NCI-H446 (cell line): ENCODE measurements around the gene PPP1R7.

Experiments used
- DNase-seq, 2 experiments: peaks; one replicate each; lab custom pipeline; 2025; lab: John Stamatoyannopoulos, UW

Gene PPP1R7

DNA sequence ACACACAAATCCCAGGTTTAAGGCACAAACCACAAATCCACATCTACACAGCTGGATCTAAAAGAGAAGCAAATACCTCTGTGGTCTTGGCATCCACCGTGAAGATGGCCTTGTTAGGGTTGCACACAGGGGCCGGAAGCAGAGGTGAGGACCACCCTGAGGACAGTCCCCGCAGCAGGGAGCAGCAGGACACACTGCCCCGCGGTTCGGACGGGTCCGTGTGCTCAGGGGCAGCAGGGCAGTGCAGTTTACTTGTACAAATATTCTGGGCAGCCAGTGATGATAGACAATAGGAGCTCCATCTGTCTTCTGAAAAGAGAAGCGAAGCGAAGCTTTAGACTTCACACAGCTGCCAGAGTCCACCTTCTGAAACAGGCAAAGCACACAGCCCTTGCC, 9.8 kb upstream of the PPP1R7 start:
- DNase-seq = no peak

DNA sequence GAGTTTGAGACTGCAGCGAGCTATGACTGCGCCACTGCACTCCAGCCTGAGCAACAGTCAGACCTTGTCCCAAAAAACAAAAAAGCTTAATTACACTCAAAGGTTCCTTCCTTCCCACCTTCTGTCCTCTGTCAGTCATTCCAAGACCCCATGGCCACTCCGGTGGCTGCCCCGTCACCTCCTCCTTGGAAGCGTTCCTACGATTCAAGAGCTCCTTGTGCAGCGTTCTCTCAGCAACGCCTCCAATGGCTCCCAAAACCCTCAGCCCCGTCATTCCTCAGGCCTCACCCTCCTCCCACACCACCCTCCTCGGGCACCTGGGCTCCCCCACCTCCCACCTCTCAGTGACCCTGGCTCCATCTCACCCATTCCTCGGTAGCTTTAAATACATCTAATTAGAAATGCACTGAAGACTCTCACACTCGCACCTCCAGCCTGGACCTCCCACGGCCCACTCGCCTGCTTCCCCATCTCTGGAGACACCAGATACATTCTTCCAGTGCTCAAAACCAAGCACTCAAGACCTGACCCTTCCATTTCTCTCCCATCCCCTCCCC, 9.0 kb upstream of the PPP1R7 start:
- no peak for DNase-seq

DNA sequence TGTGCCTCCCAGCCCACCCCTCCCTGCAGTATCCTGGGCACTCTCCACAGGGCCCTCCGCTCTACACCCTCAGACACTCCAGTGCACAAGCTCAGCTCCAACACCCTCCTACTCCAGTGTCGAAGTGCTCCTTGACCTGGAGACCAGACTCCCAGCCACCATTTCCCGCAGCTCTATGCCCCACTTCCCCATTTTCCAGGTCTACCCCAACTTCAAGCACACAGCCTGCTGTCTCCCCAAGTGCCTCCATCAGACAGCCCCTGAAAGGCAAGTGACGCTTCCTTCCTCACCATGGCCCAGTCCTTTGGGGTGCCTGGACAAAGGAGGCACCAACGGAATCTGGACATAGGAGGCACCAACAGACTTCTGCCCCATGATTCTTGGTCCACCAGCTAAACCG, 8.2 kb upstream of the PPP1R7 start:
- DNase-seq = no peak

DNA sequence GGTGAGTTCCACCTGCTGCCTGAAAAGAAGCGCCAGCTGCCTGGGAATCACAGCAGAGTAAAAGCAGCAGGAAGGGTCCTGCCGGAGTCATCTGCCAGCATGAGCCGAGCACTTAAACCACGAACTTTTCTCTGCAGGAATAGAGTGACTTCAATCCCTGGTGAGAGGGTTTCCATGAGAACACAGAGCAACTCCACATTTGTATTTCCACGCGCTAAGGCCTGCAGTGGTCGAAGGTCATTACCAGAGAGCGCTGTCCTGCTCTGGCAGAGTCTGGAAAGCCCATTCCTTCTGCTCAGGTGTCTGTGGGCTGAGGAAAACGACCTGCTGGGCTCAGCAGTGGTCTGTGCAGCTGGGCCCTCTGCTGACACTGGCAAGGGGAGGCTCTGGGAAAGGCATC, 7.7 kb upstream of the PPP1R7 start:
- DNase-seq = no peak

DNA sequence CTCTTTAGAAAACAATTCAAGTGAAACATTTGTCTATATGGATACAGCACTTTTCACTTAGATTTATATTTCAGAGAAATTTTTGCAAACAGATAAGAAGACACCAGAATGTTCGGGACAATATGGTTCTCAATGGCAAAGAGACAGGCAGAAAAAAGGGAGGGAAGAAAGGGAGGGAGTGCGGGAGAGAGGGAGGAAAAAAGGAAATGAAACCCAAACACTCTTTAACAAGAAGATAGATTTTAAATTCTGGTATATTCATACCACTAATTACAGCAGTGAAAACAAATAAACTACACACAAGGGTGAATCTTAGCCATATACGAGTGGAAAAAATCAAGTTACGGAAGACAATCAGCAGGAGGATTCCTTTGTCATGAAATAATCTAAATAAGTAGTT, 4.0 kb upstream of the PPP1R7 start:
- no peak for DNase-seq

DNA sequence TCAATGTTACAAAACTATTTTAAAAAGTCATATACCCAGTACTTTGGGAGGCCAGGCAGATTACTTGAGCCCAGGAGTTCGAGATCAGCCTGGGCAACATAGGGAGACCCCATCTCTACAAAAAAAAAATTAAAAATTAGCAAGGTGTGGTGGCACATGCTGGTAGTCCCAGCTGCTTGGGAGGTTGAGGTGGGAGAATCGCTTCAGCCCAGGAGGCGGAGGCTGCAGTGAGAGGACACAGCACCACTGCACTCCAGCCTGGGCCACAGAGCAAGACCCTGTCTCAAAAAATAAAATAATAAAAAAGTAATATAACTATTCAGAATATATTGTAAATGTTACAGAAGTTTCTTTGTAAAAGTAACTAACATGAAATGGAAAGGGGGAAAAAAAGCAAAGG, 2.9 kb upstream of the PPP1R7 start:
- no peak for DNase-seq

DNA sequence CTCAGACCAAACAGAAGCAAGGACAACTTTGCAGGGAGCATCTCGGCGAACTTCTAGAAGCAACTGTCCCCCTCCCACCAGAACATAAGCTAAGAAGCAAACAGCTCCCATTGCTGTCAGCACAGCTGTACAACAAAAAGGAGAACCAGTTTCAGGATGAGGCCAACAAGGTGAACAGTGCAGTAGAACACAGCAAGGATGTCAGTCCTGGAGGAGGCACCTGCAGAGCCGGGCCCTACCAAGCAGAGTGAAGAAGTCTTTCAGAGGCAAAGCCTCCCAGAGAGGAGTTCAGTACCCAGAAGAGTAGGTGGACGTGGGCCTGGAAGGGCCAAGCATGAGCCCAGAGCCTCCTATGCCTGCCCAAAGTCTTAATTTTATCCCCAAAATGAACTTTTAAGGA, 2.0 kb upstream of the PPP1R7 start:
- DNase-seq = no peak

DNA sequence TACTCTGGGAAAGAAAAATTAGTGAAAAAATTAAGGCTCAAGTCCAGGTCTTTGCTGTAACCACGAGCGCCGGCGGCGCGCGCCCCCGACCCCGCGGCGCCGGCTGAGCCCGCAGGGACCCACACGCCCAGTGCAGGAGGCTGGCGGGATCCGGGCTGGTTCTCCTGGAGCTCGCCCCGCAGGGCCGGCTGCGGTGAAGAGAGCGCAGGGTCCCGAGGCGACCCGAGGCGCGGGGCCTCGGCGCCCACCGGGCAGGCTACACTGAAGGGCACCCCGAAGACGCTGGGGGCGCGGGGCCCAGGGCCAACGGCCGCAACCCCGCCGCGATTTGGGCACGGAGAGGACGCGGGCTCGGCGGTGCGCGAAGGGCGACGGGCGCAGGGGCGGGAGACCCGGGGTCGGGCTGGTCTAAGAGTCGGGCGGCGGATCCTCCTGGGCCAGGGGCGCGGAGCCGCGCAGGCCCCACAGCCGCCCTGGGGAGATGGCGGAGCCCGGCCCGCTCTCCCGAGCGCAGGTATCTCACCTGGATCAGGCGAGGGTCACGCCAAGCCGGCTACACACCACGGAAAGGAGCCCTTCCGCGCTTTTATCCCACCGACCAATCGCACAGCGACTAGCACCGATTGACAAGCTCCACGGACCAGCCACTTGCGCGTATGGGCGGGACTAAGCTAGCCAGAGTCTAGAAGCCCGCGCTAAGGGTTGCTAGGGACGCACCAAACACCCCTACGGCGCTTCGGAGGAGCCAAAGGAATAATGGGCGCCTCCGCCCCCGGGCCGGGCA, 1.2 kb upstream of the PPP1R7 start, which contains the start of gene PASK:
TSS of gene PASK (minus strand) at position 582 of the 784 bp plus-strand sequence. CDS start 6,440 bp downstream, outside the sequence.
- DNase-seq = peak; percentile 85 to 93

DNA sequence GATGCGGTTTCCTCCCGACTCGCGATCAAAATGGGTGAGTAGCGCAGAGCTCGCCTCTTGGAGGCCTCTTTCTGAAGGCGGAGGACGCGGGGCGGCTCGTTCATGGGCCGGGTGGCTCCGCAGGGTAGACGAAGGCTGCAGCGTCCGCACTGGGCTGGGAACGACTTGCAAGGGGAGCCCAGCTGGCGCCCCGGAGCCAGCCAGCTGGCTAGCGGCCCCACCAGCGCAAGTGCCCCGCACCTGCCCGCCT, 667 bp upstream of the PPP1R7 start:
- DNase-seq = no peak

DNA sequence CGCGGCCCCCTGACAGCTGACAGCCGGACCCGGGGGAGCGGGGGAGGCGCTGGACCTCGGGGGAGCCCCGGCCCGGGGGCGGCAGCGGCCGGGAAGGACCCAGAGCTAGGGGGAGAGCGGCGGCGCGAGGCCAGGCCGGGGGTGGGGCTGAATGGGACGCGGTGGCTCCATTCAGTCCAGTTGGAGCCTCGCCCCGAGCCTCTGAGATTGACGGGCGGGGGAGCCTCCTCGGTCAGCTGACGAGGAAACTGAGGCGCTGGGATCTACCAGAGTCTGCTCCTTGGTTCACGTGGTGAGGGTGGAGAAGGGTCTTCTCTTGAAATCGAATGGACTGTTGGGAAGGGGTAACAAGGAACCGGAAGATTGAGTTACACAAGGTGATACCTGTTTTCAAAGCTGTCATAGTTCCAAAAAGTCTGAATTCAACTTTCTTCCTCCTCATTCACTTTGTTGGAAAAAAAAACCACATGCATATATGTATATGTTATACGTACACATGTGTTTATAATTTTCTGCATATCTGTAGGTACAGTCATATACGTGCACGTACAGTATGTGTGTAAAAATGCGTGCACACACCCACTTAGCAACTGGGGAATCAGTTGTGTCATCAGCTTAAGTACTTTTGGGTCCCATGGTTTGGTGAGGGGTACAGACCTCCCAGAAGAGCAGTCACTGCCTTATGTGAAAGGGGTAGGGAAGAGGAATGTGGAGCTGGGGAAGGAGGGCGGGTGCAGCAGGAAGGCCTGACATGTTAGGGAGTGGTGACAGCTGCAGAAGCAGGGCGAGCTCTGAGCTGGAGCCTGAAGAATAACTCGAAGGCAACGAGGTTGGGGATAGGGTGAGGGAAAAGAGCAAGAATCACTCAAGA, 628 bp downstream of the PPP1R7 start:
- no peak for DNase-seq

DNA sequence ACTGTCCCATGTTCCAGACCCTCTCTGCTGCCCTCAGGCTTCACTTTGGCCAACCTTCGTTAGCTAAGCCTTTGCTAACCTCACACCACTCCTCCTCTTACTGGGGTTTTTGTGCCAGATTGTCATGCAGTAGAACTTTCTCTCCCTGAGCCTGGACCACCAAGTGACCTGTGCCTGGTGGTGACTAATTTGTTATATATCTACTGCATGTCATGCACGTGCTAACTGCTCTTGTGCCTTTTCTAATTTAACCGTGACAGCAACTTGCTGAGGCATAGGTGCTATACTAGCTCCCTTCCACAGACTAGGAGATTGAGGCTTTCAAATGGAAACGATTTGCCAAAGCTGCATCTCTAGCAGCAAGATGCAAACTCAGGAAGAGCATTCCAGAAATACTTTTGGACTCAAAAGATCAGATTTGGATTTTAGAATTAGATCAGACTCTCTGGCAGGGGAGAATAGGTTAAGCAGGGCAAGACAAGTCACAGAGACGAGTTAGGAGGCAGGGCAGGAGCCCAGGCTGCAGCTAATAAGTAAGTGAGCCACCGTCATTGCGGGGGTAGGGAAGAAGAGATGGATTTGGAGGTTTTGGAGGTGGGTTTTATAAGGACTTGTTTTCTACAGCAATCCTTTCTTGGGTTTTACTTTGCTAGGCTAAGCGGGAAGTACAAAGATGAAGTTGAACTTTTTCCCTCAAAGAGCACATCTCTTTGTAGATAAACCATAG, 1.8 kb downstream of the PPP1R7 start:
- no peak for DNase-seq

DNA sequence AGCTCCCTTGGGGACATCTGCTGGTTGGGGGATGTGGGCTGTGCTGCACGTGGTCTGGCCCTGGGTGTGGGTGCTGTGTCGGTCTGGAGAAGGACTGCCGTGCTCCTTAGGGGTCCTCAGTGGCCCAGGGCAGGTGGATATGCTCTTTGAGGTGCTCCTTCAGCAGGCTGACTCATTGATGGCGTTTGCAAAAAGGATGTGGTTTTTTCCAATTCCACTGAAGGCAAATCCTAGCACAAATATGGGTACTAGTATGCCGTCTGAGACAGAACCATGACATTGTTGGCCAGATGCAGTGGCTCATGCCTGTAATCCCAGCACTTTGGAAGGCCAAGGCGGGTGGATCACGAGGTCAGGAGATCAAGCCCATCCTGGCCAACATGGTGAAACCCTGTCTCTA, 3.3 kb downstream of the PPP1R7 start:
- no peak for DNase-seq

DNA sequence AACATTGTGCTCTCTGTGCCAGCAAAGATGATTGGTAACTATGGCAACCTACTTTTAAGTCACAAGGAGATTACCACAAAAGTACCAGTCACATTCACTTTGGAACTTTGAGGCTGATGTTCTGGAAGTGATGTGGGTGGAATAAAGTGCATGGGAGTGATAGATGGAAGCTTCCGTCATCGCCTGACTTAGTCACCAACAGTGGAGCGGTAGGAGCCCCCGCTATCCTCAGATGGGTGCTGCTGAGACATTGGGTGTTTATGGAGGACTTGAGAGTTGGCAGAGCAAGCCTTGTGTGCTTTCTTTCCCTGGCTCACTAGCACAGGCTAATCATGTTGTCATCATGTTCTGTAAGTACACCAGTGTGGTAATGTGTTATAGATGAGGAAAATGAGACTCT, 4.6 kb downstream of the PPP1R7 start:
- no peak for DNase-seq

DNA sequence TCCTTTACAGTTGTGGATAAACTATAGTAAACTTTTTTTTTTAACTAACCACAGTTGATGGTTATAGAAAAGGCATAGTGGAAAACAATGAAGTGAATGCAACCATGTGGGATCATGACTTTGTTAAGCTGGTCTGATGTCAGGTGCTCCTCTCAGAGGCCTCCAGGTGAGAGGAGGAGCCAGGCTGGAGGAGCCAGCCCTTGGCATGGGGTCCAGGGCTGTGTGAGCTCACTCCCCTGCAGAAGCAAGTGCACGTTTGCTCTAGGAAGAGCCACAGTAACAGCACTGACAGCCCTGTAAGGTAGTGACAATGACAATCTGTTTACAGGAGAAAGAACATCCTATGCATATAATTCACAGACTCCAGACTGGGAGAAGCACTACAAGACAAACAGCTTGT, 5.7 kb downstream of the PPP1R7 start:
- DNase-seq = no peak

DNA sequence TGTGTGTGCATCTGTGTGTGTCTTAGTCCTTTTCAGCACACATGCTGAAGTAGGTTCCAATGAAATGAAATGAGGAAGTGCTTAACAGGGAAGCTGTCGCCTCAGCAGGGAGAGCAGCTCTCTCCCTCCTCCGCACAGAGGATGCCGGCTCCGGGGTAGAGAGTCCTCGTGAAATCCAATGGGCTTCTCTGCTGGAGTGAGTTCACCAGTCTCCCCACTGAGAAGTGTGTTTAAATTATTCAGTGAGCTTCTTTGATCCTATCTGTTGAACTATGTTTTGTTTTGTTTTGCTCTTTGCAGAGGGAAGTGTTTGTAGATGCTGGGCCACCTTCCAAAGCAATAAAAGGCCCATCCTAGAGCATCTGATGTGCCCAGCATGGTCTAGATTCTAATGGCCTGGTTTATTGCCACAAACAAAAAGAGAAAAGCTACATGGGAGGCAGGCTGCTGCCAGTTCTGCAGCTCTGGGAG, 6.7 kb downstream of the PPP1R7 start:
- no peak for DNase-seq

DNA sequence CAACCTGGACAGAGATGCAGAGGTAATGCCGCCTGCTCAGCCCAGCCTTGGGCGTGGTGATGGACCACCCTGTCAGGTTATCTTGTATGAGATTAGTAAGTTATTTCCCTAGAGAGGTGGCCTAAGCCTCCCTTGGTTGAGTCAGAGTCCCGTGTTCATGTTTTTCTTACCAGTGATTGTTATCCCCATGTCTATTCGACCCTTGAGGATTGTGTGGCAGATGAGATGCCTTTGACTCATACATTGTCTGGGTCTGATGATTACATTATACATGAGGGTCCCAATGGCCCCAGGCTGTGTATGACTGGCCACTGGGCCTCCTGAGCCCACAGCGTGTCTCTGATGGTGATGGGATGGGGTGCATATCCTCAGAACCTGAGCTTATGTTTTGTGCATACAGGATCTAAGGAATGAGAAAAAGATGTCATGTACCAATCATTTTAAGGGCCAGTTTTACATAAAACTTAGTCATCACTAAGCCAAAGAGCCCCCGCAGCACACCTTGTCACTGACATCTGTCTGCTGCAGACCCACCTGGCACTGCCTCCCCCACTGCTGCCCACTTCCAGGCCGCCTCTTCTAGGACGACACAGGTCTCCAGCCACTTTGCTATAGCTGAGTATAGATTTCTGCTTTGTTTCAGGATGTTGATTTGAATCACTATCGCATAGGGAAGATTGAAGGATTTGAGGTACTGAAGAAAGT, 7.7 kb downstream of the PPP1R7 start:
- no peak for DNase-seq

DNA sequence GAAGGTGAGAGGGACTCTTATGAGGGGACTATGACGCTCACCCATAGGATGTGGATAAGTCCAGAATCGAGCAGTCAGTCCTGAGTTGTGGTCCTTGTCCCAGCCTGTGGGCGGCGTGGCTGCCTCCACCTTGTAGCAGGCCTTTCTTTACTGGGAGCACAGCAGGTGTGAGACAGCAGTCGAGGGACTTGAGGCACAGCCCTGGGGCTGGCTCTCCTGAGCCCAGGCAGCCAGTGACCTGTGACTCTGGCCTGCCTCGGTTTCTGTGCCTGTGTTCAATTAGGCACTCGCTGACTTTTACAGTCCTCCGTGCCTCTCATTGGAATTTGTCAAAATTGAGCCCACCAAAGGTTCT, 8.3 kb downstream of the PPP1R7 start:
- DNase-seq = no peak

DNA sequence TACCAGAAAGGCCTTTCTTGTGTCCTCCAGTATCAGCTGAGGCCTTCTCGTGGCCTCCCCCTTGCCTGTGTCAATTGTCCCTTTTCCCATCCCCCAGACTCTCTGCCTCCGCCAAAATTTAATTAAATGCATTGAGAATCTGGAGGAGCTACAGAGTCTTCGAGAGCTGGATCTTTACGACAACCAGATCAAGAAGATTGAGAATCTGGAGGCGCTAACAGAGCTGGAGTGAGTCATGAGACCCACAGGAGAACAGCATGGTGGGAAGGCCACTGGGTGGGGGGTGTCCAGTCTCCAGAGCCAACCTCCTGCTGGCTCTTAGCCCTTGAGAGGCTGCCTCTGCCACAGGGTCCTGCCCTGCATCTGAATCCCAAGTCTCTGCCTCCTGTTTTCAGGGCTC, 8.8 kb downstream of the PPP1R7 start:
- no peak for DNase-seq

DNA sequence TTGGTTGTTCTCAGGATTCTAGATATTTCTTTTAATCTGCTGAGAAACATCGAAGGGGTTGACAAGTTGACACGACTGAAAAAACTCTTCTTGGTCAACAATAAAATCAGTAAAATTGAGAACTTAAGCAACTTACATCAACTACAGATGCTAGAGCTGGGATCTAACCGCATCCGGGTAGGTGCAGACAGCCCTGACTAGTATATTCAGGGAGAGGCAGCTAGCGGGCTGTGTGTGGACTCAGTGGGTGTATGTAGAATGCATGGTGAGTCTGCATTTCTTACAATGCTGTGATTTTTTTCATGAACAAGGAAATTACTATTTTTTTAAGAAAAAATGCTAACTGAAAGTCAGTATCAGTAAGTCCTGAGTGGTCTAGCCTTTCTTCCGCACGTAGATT, 10.1 kb downstream of the PPP1R7 start:
- DNase-seq = no peak

DNA sequence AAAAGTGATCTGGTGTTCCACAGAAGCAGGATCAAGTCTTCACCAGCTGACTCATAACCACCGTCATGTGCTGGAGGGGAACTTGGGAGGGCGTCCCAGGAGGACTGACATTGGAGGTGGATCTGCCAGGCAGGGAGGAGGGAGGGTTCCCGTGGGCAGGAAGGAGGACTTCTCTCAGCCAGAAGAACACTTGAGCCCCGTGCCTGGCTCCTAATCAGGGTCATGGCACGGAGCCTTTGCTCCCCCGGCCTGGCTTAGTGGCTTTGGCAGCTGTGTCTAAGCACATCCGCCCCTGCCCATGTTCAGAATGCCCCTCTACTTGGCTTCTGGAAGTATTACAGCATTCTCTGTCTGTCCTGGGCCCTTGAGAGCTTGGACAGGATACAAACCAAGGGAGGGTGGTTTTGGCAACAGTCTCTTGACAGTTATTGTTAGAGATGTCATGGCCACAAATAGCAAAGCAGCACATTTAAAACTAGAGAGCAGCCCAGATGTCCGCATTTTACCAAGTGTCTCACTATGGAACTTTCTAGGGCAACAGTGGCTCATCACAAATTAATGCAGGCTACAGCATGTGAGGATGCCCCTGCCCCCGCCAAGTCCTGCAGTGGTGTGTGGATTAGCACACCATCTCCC, 11.5 kb downstream of the PPP1R7 start:
- DNase-seq = peak; percentile 49 to 86

DNA sequence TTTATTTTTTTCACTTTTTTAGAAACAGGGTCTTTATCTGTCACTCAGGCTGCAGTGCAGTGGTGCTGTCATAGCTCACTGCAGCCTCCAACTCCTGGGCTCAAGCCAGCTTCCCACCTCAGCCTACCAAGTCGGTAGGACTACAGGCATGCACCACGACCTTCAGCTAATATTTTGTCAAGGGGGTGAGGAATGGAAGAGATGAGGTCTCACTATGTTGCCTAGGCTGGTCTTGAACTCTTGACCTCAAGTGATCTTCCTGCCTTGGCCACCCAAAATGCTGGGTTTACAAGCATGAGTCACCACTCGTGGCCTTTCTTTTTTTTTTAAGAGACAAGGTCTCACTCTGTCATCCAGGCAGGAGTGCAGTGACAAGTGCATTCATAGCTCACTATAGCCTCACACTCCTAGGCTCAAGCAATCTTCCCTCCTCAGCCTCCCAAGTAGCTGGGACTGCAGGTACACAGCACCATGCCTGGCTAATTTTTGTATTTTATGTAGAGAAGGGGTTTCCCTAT, 13.4 kb downstream of the PPP1R7 start:
- no peak for DNase-seq
